Endothelial cell of umbilical vein (primary cell): ENCODE data around the gene RBM38. TPM values are rescaled to one million over a fixed set of nuclear protein-coding genes. Genes with fewer than 3 reads are reported as not detected.

Source experiments
- BruUV-seq: library from RNA; stranded (reverse); fragments of 400-500 nt; replicated peaks from 2 replicates; lab custom pipeline; 2021; lab: Mats Ljungman, UMichigan
- CTCF ChIA-PET: fragments of 300-600, 350-600 bp; sonication (Branson Sonifier 250); formaldehyde crosslinking; loops from one replicate; lab custom pipeline; 2021; ENCODE audit warnings: antibody characterized with exemption, inconsistent platforms; lab: Charles Lee
- POLR2A ChIA-PET: fragments of 300-600, 350-600 bp; sonication (Branson Sonifier 250); formaldehyde crosslinking; loops from one replicate; lab custom pipeline; 2021; ENCODE audit warnings: antibody characterized with exemption, inconsistent platforms; lab: Charles Lee
- DNase-seq: peaks from one replicate; pipeline ENCODE4 v3.0.0-alpha.2; 2011; ENCODE audit warnings: low read depth, low spot score
- FAIRE-seq: peaks from 2 replicates; lab custom pipeline; 2011; peaks lifted over from hg19 to GRCh38; lab: Jason Lieb, UNC
- H2AFZ ChIP-seq: 2 replicates; pipeline ENCODE4 v1.6.0; 2012; ENCODE audit warnings: low read depth, low read length, control low read depth, inconsistent platforms
- H3K27ac ChIP-seq: 2 replicates; pipeline ENCODE4 v1.5.1; 2011; ENCODE audit warnings: low read depth, mild to moderate bottlenecking, control low read depth, low read length, moderate library complexity; ENCODE audit not compliant: insufficient read depth
- H3K27me3 ChIP-seq, 2 experiments: 2 replicates each; pipeline versions ENCODE4 v1.6.0 to v1.6.1; 2011; ENCODE audit warnings: low read length in 2 of 2, mixed read lengths in 1 of 2; ENCODE audit not compliant: control insufficient read depth in 2 of 2, insufficient read depth in 2 of 2
- H3K36me3 ChIP-seq, 2 experiments: 2 replicates in 1 of 2; 3 replicates in 1 of 2; pipeline ENCODE4 v1.5.1; 2011; ENCODE audit warnings: low read length in 2 of 2, mild to moderate bottlenecking in 1 of 2, moderate library complexity in 1 of 2; ENCODE audit not compliant: control insufficient read depth in 2 of 2, insufficient read depth in 2 of 2; ENCODE audit errors: extremely low read depth in 1 of 2
- H3K4me1 ChIP-seq: 3 replicates; pipeline ENCODE4 v1.5.1; 2011; ENCODE audit warnings: mild to moderate bottlenecking, low read length; ENCODE audit not compliant: control insufficient read depth, insufficient read depth; ENCODE audit errors: extremely low read depth
- H3K4me2 ChIP-seq: 2 replicates; pipeline ENCODE4 v1.6.1; 2011; ENCODE audit warnings: low read length, control low read depth, mixed read lengths; ENCODE audit not compliant: insufficient read depth
- H3K4me3 ChIP-seq, 3 experiments: fragments of 200-600 bp in 1 of 3; sonication (generic), shearing (Covaris generic) in 1 of 3; replicated peaks in 1 of 3; 2 replicates each; pipeline ENCODE4 v1.5.1; 2011 to 2016; ENCODE audit warnings: control low read depth in 3 of 3, low read length in 3 of 3, mild to moderate bottlenecking in 2 of 3, inconsistent platforms in 1 of 3, low read depth in 1 of 3, moderate library complexity in 1 of 3; ENCODE audit not compliant: insufficient read depth in 1 of 3
- H3K79me2 ChIP-seq: 2 replicates; pipeline ENCODE4 v1.6.0; 2012; ENCODE audit warnings: low read length, inconsistent platforms; ENCODE audit not compliant: control insufficient read depth, insufficient read depth
- H3K9ac ChIP-seq: replicated peaks from 2 replicates; pipeline ENCODE3; 2011; ENCODE audit warnings: low read length, control low read depth; ENCODE audit not compliant: insufficient read depth; ENCODE audit errors: extremely low read depth
- H3K9me1 ChIP-seq: replicated peaks from 3 replicates; pipeline ENCODE4 v1.6.0; 2011; ENCODE audit warnings: mild to moderate bottlenecking, low read length; ENCODE audit not compliant: control insufficient read depth, insufficient read depth; ENCODE audit errors: extremely low read depth
- H3K9me3 ChIP-seq: replicated peaks from 2 replicates; pipeline ENCODE4 v1.5.1; 2012; ENCODE audit warnings: low read length, inconsistent platforms; ENCODE audit not compliant: control insufficient read depth, insufficient read depth
- H4K20me1 ChIP-seq: replicated peaks from 2 replicates; pipeline ENCODE3; 2011; ENCODE audit warnings: mild to moderate bottlenecking, low read length; ENCODE audit not compliant: control insufficient read depth, insufficient read depth; ENCODE audit errors: extremely low read depth
- CTCF ChIP-seq, 2 donors: IDR thresholded peaks; 1 replicate in 1 of 2; 2 replicates in 1 of 2; pipeline ENCODE4 v1.5.1; 2011; ENCODE audit warnings: low read length in 2 of 2, mild to moderate bottlenecking in 2 of 2, moderate library complexity in 2 of 2, control low read depth in 1 of 2, inconsistent platforms in 1 of 2, low read depth in 1 of 2; ENCODE audit not compliant: insufficient read depth in 1 of 2; ENCODE audit errors: extremely low read depth in 1 of 2
- EZH2 ChIP-seq: IDR thresholded peaks from 2 replicates; pipeline ENCODE4 v1.6.1; 2012; ENCODE audit warnings: borderline replicate concordance, low read depth, mild to moderate bottlenecking, moderate library complexity, low read length, inconsistent platforms; ENCODE audit not compliant: severe bottlenecking
- FOS ChIP-seq: IDR thresholded peaks from 2 replicates; pipeline ENCODE4 v1.6.1; 2011; ENCODE audit warnings: mild to moderate bottlenecking, low read length, moderate library complexity, borderline replicate concordance; ENCODE audit not compliant: insufficient read depth
- GATA2 ChIP-seq: IDR thresholded peaks from 2 replicates; pipeline ENCODE4 v1.7.0; 2011; ENCODE audit warnings: low read depth, mild to moderate bottlenecking, moderate library complexity, mixed read lengths, low read length; ENCODE audit not compliant: insufficient read length, insufficient read depth
- JUN ChIP-seq: IDR thresholded peaks from 2 replicates; pipeline ENCODE4 v1.6.1; 2011; ENCODE audit warnings: borderline replicate concordance, low read depth; ENCODE audit not compliant: insufficient read length, insufficient read depth
- MAX ChIP-seq: IDR thresholded peaks from 2 replicates; pipeline ENCODE4 v1.6.1; 2011; ENCODE audit not compliant: insufficient read depth, insufficient read length
- MYC ChIP-seq: IDR thresholded peaks from one replicate; pipeline ENCODE4 v1.6.1; 2011; ENCODE audit warnings: mild to moderate bottlenecking, low read depth, low read length
- POLR2A ChIP-seq: IDR thresholded peaks from 2 replicates; pipeline ENCODE4 v1.6.1; 2012; ENCODE audit warnings: low read depth, mild to moderate bottlenecking, control low read depth, low read length
- POLR2AphosphoS5 ChIP-seq: IDR thresholded peaks from 2 replicates; pipeline ENCODE4 v1.6.1; 2012; ENCODE audit warnings: low read depth, mild to moderate bottlenecking, control low read depth, low read length, moderate library complexity; ENCODE audit not compliant: insufficient read depth
- dilution Hi-C: fragments of 300-500 bp; cut with MboI; formaldehyde crosslinking; loops from one replicate; pipeline ENCODE4 v1.15.0; 2019; ENCODE audit warnings: low sequenced_read_pairs; ENCODE audit not compliant: extremely low pct_ligation_motif_present
- intact Hi-C: fragments of 100-400 bp; cut with micrococcal nuclease; formaldehyde crosslinking; loops from one replicate; pipeline ENCODE4 v1.10.0; 2022
- polyA plus RNA-seq, 4 experiments: library from polyadenylated mRNA; depleted of rRNA in 3 of 4; stranded (reverse) in 3 of 4; unstranded in 1 of 4; fragments of >200 nt; gene quantifications; 2 replicates each; pipeline versions ENCODE4 v1.2.1 to v1.2.3, GENCODE V29; 2011 to 2012; ENCODE audit warnings: missing spikeins in 1 of 4
- total RNA-seq: library from RNA; stranded (reverse); gene quantifications from 2 replicates; pipeline ENCODE4 v1.2.3, GENCODE V29; 2021

Gene RBM38
- total and polyA plus RNA-seq, 2 donors (not counting 3 experiments of a cell fraction or from before 2014, with no cell fraction given): 22.1 to 37.4 TPM

- TF ChIP-seq POLR2A (no peak), JUN (no peak), MAX (no peak), POLR2AphosphoS5 (no peak), CTCF (IDR thresholded peaks at IDR 0.05; ENCODE audit: extremely low read depth in 1 of 2, insufficient read depth in 1 of 2, low read depth in 1 of 2, low read length in 2 of 2) (no peak), GATA2 (no peak), EZH2 (no peak), MYC (no peak), FOS (no peak)
- dilution Hi-C loops: no loop called here
- CTCF ChIA-PET: no interaction called here
Measured at GRCh38 chr20:57378107-57378506, 13.1 kb upstream of the RBM38 start.

More at GRCh38 chr20:57378107-57378506, 13.1 kb upstream of the RBM38 start:
- BruUV-seq: no TSS peak
- Histone ChIP-seq H3K4me2 (no peak overlapping the region), H3K27ac (no peak overlapping the region), H3K79me2 (no peaks in the 10 kb centered on the region), H3K27me3 (no peaks in the 10 kb centered on the region), H3K9me3 (no peaks in the 10 kb centered on the region), H2AFZ (no peak overlapping the region), H3K9me1 (no peaks in the 10 kb centered on the region), H3K36me3 (peaks cover 13 to 31% of the 10 kb centered on the region in 2 experiments), H3K4me3 (no peak overlapping the region), H4K20me1 (no peaks in the 10 kb centered on the region), H3K4me1 (no peaks in the 10 kb centered on the region), H3K9ac (no peak overlapping the region)
- intact Hi-C loops: no loop called here
- POLR2A ChIA-PET: no interaction called here
- FAIRE-seq (no peak), DNase-seq (no peak)
